H9 (cell line): Measurements from ENCODE around the gene TRAK1. TPM values are rescaled to one million over a fixed set of nuclear protein-coding genes. Genes with fewer than 3 reads are reported as not detected.
A peak's percentile ranks its signal among the peaks of the same experiment; 100 is the strongest.

ENCODE experiments used
- DNase-seq: peaks from one replicate; pipeline ENCODE4 v3.0.0-alpha.2; 2017
- H2AFZ ChIP-seq: one replicate; pipeline ENCODE4 v1.6.1; 2013; ENCODE audit warnings: mild to moderate bottlenecking, low read length, control low read depth, moderate library complexity
- H2AK5ac ChIP-seq: 2 replicates; pipeline ENCODE4 v1.6.1; 2013; ENCODE audit warnings: low read length, control low read depth, mixed read lengths; ENCODE audit not compliant: insufficient read length
- H2BK120ac ChIP-seq: one replicate; pipeline ENCODE4 v1.6.1; 2013; ENCODE audit warnings: low read depth, mild to moderate bottlenecking, low read length, control low read depth, inconsistent platforms; ENCODE audit not compliant: poor library complexity, severe bottlenecking
- H2BK12ac ChIP-seq: 2 replicates; pipeline ENCODE4 v1.6.1; 2013; ENCODE audit warnings: low read length, control low read depth, mixed read lengths, low read depth; ENCODE audit not compliant: insufficient read length
- H2BK15ac ChIP-seq: 2 replicates; pipeline ENCODE4 v1.6.1; 2013; ENCODE audit warnings: low read depth, low read length, control low read depth
- H2BK20ac ChIP-seq: one replicate; pipeline ENCODE4 v1.6.1; 2013; ENCODE audit warnings: low read depth, mild to moderate bottlenecking, low read length, control low read depth, inconsistent platforms; ENCODE audit not compliant: poor library complexity, severe bottlenecking
- H2BK5ac ChIP-seq: 2 replicates; pipeline ENCODE4 v1.6.1; 2013; ENCODE audit warnings: low read length, control low read depth, mixed read lengths; ENCODE audit not compliant: insufficient read length
- H3K14ac ChIP-seq: 2 replicates; pipeline ENCODE4 v1.6.1; 2013; ENCODE audit warnings: low read length, control low read depth; ENCODE audit not compliant: insufficient read depth
- H3K18ac ChIP-seq: 2 replicates; pipeline ENCODE4 v1.6.1; 2013; ENCODE audit warnings: low read depth, mild to moderate bottlenecking, mixed read lengths, low read length, control low read depth; ENCODE audit not compliant: insufficient read length
- H3K23ac ChIP-seq: 2 replicates; pipeline ENCODE4 v1.6.1; 2013; ENCODE audit warnings: low read length, control low read depth, mixed read lengths, low read depth; ENCODE audit not compliant: insufficient read length
- H3K23me2 ChIP-seq: 2 replicates; pipeline ENCODE4 v1.6.1; 2013; ENCODE audit warnings: low read depth, mild to moderate bottlenecking, mixed read lengths, low read length, control low read depth; ENCODE audit not compliant: insufficient read length, poor library complexity, severe bottlenecking
- H3K27ac ChIP-seq: 2 replicates; pipeline ENCODE4 v1.5.1; 2013; ENCODE audit warnings: low read length, control low read depth, mixed read lengths, low read depth; ENCODE audit not compliant: insufficient read length
- H3K27me3 ChIP-seq: 2 replicates; pipeline ENCODE4 v1.6.1; 2013; ENCODE audit warnings: low read length, control low read depth, inconsistent platforms; ENCODE audit not compliant: insufficient read depth
- H3K4ac ChIP-seq: 2 replicates; pipeline ENCODE4 v1.6.1; 2013; ENCODE audit warnings: low read depth, mild to moderate bottlenecking, control low read depth, inconsistent platforms, low read length, moderate library complexity
- H3K4me1 ChIP-seq: 2 replicates; pipeline ENCODE4 v1.6.1; 2013; ENCODE audit warnings: low read length, control low read depth, inconsistent platforms; ENCODE audit not compliant: insufficient read depth
- H3K4me2 ChIP-seq: 2 replicates; pipeline ENCODE4 v1.6.1; 2013; ENCODE audit warnings: low read length, control low read depth, mixed read lengths; ENCODE audit not compliant: insufficient read length, insufficient read depth
- H3K56ac ChIP-seq: 2 replicates; pipeline ENCODE4 v1.6.1; 2013; ENCODE audit warnings: low read depth, mild to moderate bottlenecking, mixed read lengths, low read length, control low read depth; ENCODE audit not compliant: insufficient read length
- H3K79me1 ChIP-seq: 2 replicates; pipeline ENCODE4 v1.6.1; 2013; ENCODE audit warnings: low read depth, mild to moderate bottlenecking, moderate library complexity, low read length, control low read depth, inconsistent platforms; ENCODE audit not compliant: insufficient read depth, poor library complexity, severe bottlenecking
- H3K79me2 ChIP-seq: 2 replicates; pipeline ENCODE4 v1.6.1; 2013; ENCODE audit warnings: low read length, control low read depth, inconsistent platforms; ENCODE audit not compliant: insufficient read depth
- H3K9ac ChIP-seq: 2 replicates; pipeline ENCODE4 v1.6.1; 2013; ENCODE audit warnings: low read length, control low read depth, mixed read lengths; ENCODE audit not compliant: insufficient read length; ENCODE audit errors: extremely low read depth
- H3K9me3 ChIP-seq: one replicate; pipeline ENCODE4 v1.6.1; 2013; ENCODE audit warnings: low read depth, low read length, inconsistent platforms; ENCODE audit not compliant: control insufficient read depth
- H3T11ph ChIP-seq: one replicate; pipeline ENCODE4 v1.6.1; 2013; ENCODE audit warnings: mild to moderate bottlenecking, low read length, control low read depth, inconsistent platforms
- H4K20me1 ChIP-seq: one replicate; pipeline ENCODE4 v1.6.1; 2013; ENCODE audit not compliant: control insufficient read depth, insufficient read length, insufficient read depth
- H4K5ac ChIP-seq: 2 replicates; pipeline ENCODE4 v1.6.1; 2013; ENCODE audit warnings: low read depth, mild to moderate bottlenecking, mixed read lengths, low read length, control low read depth; ENCODE audit not compliant: insufficient read length
- H4K8ac ChIP-seq: replicated peaks from 2 replicates; pipeline ENCODE4 v1.6.1; 2013; ENCODE audit warnings: low read length, control low read depth, mixed read lengths, low read depth; ENCODE audit not compliant: insufficient read length
- H4K91ac ChIP-seq: 2 replicates; pipeline ENCODE4 v1.6.1; 2013; ENCODE audit warnings: low read depth, mild to moderate bottlenecking, moderate library complexity, mixed read lengths, low read length, control low read depth; ENCODE audit not compliant: insufficient read length
- H3K27ac Mint-ChIP-seq, 3 experiments: 2 replicates in 2 of 3; 3 replicates in 1 of 3; pipeline ENCODE4 v1.8.0; 2020 to 2021; ENCODE audit warnings: mixed read lengths in 3 of 3, mild to moderate bottlenecking in 1 of 3, moderate library complexity in 1 of 3
- H3K27me3 Mint-ChIP-seq: 2 replicates; pipeline ENCODE4 v1.8.0; 2021; ENCODE audit warnings: low read depth, mild to moderate bottlenecking, moderate library complexity, mixed read lengths
- H3K36me3 Mint-ChIP-seq, 3 experiments: 2 replicates in 2 of 3; 3 replicates in 1 of 3; pipeline ENCODE4 v1.8.0; 2020 to 2021; ENCODE audit warnings: low read depth in 3 of 3, mixed read lengths in 3 of 3; ENCODE audit not compliant: insufficient read depth in 1 of 3
- H3K4me1 Mint-ChIP-seq, 2 experiments: 2 replicates each; pipeline ENCODE4 v1.8.0; 2020; ENCODE audit warnings: mixed read lengths in 2 of 2
- H3K4me3 Mint-ChIP-seq, 2 experiments: 2 replicates in 1 of 2; 3 replicates in 1 of 2; pipeline ENCODE4 v1.8.0; 2020 to 2021; ENCODE audit warnings: mild to moderate bottlenecking in 2 of 2, mixed read lengths in 2 of 2, moderate library complexity in 1 of 2
- H3K9me3 Mint-ChIP-seq, 2 experiments: 2 replicates in 1 of 2; 3 replicates in 1 of 2; pipeline ENCODE4 v1.8.0; 2020; ENCODE audit warnings: mild to moderate bottlenecking in 2 of 2, mixed read lengths in 2 of 2, moderate library complexity in 1 of 2
- CTCF ChIP-seq: fragments of 200-600 bp; sonication (generic); conservative IDR thresholded peaks from 3 replicates; pipeline ENCODE4 v1.8.0; 2021; ENCODE audit warnings: antibody characterized with exemption, mild to moderate bottlenecking
- WGBS: extraction: QIAGEN DNeasy Blood & Tissue Kit; methylation state at CpG from one replicate; pipeline ENCODE4 v1.1.7; 2013; ENCODE audit warnings: missing lambda C conversion rate, low lambda C conversion rate, mixed read lengths; ENCODE audit not compliant: insufficient read length; ENCODE audit errors: extremely low coverage; 5-methylcytosine and 5-hydroxymethylcytosine counted together
- total RNA-seq: library from RNA; stranded (reverse); gene quantifications from 2 replicates; pipeline ENCODE4 v1.2.1, GENCODE V29; 2021

Gene TRAK1
- total RNA-seq, 1 experiment from 2014 or later = 34.2 TPM

GRCh38 chr3:42209917-42210316 is 118.8 kb downstream of the TRAK1 start:
- no peaks in the 10 kb centered on the region for H3K9me3 Mint-ChIP-seq
- Histone ChIP-seq H3K9me3 (no peaks in the 10 kb centered on the region), H2BK12ac (no peak overlapping the region), H2AFZ (no peak overlapping the region), H4K5ac (no peak overlapping the region), H2BK120ac (no peak overlapping the region), H3K18ac (no peak overlapping the region), H3T11ph (no peak overlapping the region), H3K9ac (no peak overlapping the region), H3K79me1 (no peaks in the 10 kb centered on the region), H2BK20ac (no peak overlapping the region), H4K91ac (no peak overlapping the region), H3K14ac (no peak overlapping the region), H2BK5ac (no peak overlapping the region), H3K23me2 (no peaks in the 10 kb centered on the region), H3K4ac (no peak overlapping the region), H2AK5ac (no peak overlapping the region), H3K79me2 (no peaks in the 10 kb centered on the region), H3K4me1 (no peaks in the 10 kb centered on the region; the same call in 1 of the 2 replicates), H3K4me2 (no peak overlapping the region), H2BK15ac (no peak overlapping the region), H3K27ac (no peak overlapping the region), H3K27me3 (no peaks in the 10 kb centered on the region), H4K8ac (no peak overlapping the region), H4K20me1 (no peaks in the 10 kb centered on the region), H3K23ac (no peak overlapping the region), H3K56ac (no peak overlapping the region)
- no peak for TF ChIP-seq CTCF
- no peaks in the 10 kb centered on the region for H3K27me3 Mint-ChIP-seq
- peaks cover 22 to 42% (median 36%) of the 10 kb centered on the region in 3 experiments for H3K36me3 Mint-ChIP-seq
- H3K4me1 Mint-ChIP-seq = peaks cover 21% of the 10 kb centered on the region in 2 experiments
- no CpG with 5 or more reads among the region's 12 CpGs for WGBS
- no peak for DNase-seq
- H3K27ac Mint-ChIP-seq = peak overlapping the region in 2 of 3 experiments; percentile 20 to 65; a peak in 2 of 7 replicates
- H3K4me3 Mint-ChIP-seq = no peak overlapping the region
